GM12872 (cell line): Measurements from ENCODE around the gene ZNHIT3.

Experiments used
- TF ChIP-seq, protein P1 (sequence below): IDR thresholded peaks from 3 replicates; pipeline ENCODE4 v1.5.1; 2011; ENCODE audit warnings: low read depth, mild to moderate bottlenecking, low read length, moderate library complexity; ENCODE audit not compliant: insufficient read depth

Gene ZNHIT3

DNA sequence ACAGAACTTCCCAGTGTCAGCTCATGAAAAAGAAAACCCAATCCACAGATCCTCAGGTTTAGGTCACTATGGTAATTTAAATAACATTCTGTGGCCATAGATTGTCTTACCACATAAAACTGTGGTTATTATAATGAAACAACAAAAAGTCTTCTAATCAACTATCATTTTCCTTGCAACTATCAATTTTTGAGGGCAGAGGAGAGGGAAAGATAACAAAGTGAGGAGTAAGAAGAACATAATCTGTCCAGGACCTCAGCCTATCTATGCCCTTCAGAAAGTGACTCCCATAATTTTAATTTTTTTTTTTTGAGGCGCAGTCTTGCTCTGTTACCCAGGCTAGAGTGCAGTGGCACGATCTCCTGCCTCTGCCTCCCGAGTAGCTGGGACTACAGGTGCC, 54.2 kb downstream of the ZNHIT3 start:
- TF ChIP-seq, protein P1, sequence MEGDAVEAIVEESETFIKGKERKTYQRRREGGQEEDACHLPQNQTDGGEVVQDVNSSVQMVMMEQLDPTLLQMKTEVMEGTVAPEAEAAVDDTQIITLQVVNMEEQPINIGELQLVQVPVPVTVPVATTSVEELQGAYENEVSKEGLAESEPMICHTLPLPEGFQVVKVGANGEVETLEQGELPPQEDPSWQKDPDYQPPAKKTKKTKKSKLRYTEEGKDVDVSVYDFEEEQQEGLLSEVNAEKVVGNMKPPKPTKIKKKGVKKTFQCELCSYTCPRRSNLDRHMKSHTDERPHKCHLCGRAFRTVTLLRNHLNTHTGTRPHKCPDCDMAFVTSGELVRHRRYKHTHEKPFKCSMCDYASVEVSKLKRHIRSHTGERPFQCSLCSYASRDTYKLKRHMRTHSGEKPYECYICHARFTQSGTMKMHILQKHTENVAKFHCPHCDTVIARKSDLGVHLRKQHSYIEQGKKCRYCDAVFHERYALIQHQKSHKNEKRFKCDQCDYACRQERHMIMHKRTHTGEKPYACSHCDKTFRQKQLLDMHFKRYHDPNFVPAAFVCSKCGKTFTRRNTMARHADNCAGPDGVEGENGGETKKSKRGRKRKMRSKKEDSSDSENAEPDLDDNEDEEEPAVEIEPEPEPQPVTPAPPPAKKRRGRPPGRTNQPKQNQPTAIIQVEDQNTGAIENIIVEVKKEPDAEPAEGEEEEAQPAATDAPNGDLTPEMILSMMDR, result no peak

- TF ChIP-seq, protein P1, result no peak
These were observed 56.3 kb downstream of the ZNHIT3 start for GRCh38 chr17:36542755-36543154.

DNA sequence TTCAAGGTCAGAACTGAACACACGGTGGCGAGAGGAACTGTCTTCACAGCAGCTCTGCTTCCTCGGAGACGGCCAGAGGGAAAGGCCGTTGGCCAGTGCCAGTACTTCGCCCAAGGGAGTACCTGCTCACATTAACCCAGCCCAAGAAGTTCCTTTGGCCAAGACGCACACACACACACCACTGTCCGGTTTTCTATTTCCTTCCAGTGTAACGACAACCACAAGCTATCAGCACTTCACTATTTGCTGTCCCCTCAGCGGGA, 57.5 kb downstream of the ZNHIT3 start:
- TF ChIP-seq, protein P1, result 0 out of 3 replicates have a peak, but pooled peaks have one; percentile 18

DNA sequence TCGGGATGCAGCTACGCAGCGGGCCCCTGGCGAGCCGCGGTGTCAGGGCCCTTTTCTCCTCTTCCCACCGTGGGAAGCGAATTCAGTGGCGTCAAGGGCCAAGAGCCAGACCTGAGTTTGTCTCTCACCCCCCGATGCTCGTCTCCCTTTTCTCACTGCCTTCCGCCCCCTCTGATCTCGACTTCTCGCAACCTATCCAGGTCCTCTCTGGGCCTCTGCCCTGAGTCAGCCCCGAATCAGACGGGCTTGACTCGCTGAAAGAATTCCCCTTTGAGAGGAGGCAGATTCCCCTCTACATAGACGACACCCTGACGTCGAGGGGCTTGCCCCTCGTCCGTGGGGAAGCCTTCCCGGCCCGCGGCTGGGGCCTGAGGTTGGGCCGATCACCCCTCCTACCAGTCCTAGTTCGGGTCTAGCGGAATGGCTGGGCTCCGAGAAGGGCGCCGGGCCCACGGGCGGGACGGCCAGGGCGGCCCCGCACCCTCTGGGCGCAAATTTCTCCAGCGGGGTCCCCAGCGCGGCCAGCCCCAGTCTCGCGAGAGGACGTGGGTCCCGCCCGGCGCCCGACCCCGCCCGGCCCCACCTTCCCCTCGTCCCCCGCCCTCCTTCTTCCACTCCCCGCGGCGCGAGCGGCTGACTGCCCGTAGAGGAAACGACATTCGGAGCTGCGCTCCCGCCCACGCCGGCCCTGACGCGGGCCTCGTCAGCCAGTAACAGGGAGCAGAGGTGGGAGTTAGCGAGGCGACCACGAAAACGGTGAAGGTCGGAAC, 58.0 kb downstream of the ZNHIT3 start, which contains the start of gene GGNBP2:
GGNBP2 (plus strand) TSS at position 613 of the 770 bp plus-strand sequence. CDS start 806 bp downstream, outside the sequence.
- TF ChIP-seq, protein P1, result no peak

- TF ChIP-seq, protein P1, result no peak
These were observed 58.6 kb downstream of the ZNHIT3 start for GRCh38 chr17:36545077-36545464.
